T-helper 1 cell treated with Interleukin-12 subunit alpha and Interleukin-12 subunit beta and Interleukin-4 antibody, amounts not matched to agents 30 ng/mL and 1 ng/mL, for 36 hours (primary cell): ENCODE results near the gene CRLF1. TPM values are rescaled to one million over a fixed set of nuclear protein-coding genes. Genes with fewer than 3 reads are reported as not detected.

ENCODE experiments used
- intact Hi-C: fragments of 100-400 bp; cut with micrococcal nuclease; formaldehyde crosslinking; loops from one replicate; pipeline ENCODE4 v1.15.1; 2024
- total RNA-seq: library from RNA; stranded (reverse); gene quantifications from 2 replicates; pipeline ENCODE4 v1.2.3, GENCODE V29; 2022

The CRLF1 gene
- total RNA-seq, result not detected in 2 replicates

GRCh38 chr19:18606281-18607225, at the start of gene CRLF1:
CRLF1 (minus strand) TSS chr19:18606799; CDS start chr19:18606656, 143 bp downstream.
- intact Hi-C loops, result no loop called here

- intact Hi-C loops, result no loop called here
Measured at GRCh38 chr19:18655173-18655844, 48.7 kb upstream of the CRLF1 start.

- intact Hi-C loops, result no loop called here
Measured at GRCh38 chr19:18654469-18654868, 47.9 kb upstream of the CRLF1 start.

GRCh38 chr19:18653853-18654252, 47.3 kb upstream of the CRLF1 start:
- intact Hi-C loops, result no loop called here

- intact Hi-C loops, result no loop called here
Measured at GRCh38 chr19:18651733-18652132, 45.1 kb upstream of the CRLF1 start.

- intact Hi-C loops, result no loop called here
Measured at GRCh38 chr19:18651300-18651699, 44.7 kb upstream of the CRLF1 start.

- intact Hi-C loops, result no loop called here
Measured at GRCh38 chr19:18650468-18651041, 44.0 kb upstream of the CRLF1 start.

GRCh38 chr19:18650021-18650390, 43.4 kb upstream of the CRLF1 start:
- intact Hi-C loops, result no loop called here

- intact Hi-C loops, result no loop called here
Measured at GRCh38 chr19:18649371-18650020, 42.9 kb upstream of the CRLF1 start.

- intact Hi-C loops, result no loop called here
Measured at GRCh38 chr19:18648973-18649315, 42.3 kb upstream of the CRLF1 start.

GRCh38 chr19:18647807-18648206, 41.2 kb upstream of the CRLF1 start:
- intact Hi-C loops, result no loop called here

GRCh38 chr19:18647371-18647767, 40.8 kb upstream of the CRLF1 start:
- intact Hi-C loops, result no loop called here

GRCh38 chr19:18646535-18647370, 40.2 kb upstream of the CRLF1 start:
- intact Hi-C loops, result no loop called here

- intact Hi-C loops, result no loop called here
Measured at GRCh38 chr19:18645035-18645511, 38.5 kb upstream of the CRLF1 start.

GRCh38 chr19:18644196-18645034, 37.8 kb upstream of the CRLF1 start:
- intact Hi-C loops, result no loop called here

- intact Hi-C loops, result loop anchor here (5.0 kb wide), 2 partner anchors 208 to 768 kb away; partner anchors contain the start of gene GATAD2A
Measured at GRCh38 chr19:18639706-18640243, 33.2 kb upstream of the CRLF1 start.

- intact Hi-C loops, result loop anchor here (2.0 to 5.0 kb wide), 4 partner anchors 209 to 769 kb away; partner anchors contain the start of genes BORCS8, GATAD2A, RFXANK and SLC25A42
Measured at GRCh38 chr19:18637673-18638630, 31.4 kb upstream of the CRLF1 start.
